WI38 (cell line): Measurements from ENCODE around the gene GATA3.

Experiments
- H3K4me3 ChIP-seq: 2 replicates; pipeline ENCODE4 v1.5.1; 2011; ENCODE audit warnings: low read depth, mild to moderate bottlenecking, control low read depth, low read length
- TF ChIP-seq, protein P1 (sequence below): IDR thresholded peaks from 2 replicates; pipeline ENCODE4 v1.5.1; 2012; ENCODE audit warnings: low read depth, mild to moderate bottlenecking, control low read depth, low read length

GATA3 gene

GRCh38 chr10:8044908-8045725 is 9.4 kb upstream of the GATA3 start:
- TF ChIP-seq, protein P1, sequence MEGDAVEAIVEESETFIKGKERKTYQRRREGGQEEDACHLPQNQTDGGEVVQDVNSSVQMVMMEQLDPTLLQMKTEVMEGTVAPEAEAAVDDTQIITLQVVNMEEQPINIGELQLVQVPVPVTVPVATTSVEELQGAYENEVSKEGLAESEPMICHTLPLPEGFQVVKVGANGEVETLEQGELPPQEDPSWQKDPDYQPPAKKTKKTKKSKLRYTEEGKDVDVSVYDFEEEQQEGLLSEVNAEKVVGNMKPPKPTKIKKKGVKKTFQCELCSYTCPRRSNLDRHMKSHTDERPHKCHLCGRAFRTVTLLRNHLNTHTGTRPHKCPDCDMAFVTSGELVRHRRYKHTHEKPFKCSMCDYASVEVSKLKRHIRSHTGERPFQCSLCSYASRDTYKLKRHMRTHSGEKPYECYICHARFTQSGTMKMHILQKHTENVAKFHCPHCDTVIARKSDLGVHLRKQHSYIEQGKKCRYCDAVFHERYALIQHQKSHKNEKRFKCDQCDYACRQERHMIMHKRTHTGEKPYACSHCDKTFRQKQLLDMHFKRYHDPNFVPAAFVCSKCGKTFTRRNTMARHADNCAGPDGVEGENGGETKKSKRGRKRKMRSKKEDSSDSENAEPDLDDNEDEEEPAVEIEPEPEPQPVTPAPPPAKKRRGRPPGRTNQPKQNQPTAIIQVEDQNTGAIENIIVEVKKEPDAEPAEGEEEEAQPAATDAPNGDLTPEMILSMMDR, result no peak
- H3K4me3 ChIP-seq, result peak overlapping the region; percentile 30

GRCh38 chr10:8045726-8046494 is 8.6 kb upstream of the GATA3 start:
- no peak overlapping the region for H3K4me3 ChIP-seq
- TF ChIP-seq, protein P1, result no peak

- TF ChIP-seq, protein P1, result no peak
- H3K4me3 ChIP-seq, result no peak overlapping the region
These were observed 6.8 kb upstream of the GATA3 start for GRCh38 chr10:8047452-8048280.

GRCh38 chr10:8048281-8049008 is 6.0 kb upstream of the GATA3 start:
- no peak overlapping the region for H3K4me3 ChIP-seq
- TF ChIP-seq, protein P1, result no peak

- peak overlapping the region; percentile 53 for H3K4me3 ChIP-seq
These were observed 5.2 kb upstream of the GATA3 start for GRCh38 chr10:8049045-8049864.

More at GRCh38 chr10:8049045-8049864, 5.2 kb upstream of the GATA3 start:
- TF ChIP-seq, protein P1, result no peak
